Suppressor macrophage (primary cell): Measurements from ENCODE around the gene ANKRD17.

Experiments
- DNase-seq, 4 experiments: peaks; one replicate each; pipeline ENCODE4 v3.0.0-alpha.2; 2020 to 2022

Gene ANKRD17

GRCh38 chr4:73051625-73052024, 207.0 kb downstream of the ANKRD17 start:
- no peak for DNase-seq

GRCh38 chr4:73045879-73046278, 212.7 kb downstream of the ANKRD17 start:
- DNase-seq, result no peak

- peak in 3 of 4 experiments; percentile 3 to 22 (median 14) for DNase-seq
These were observed 221.5 kb downstream of the ANKRD17 start for GRCh38 chr4:73037057-73037456.

GRCh38 chr4:73036123-73036522, 222.5 kb downstream of the ANKRD17 start:
- DNase-seq, result no peak

- DNase-seq, result no peak
These were observed 223.7 kb downstream of the ANKRD17 start for GRCh38 chr4:73034896-73035295.

GRCh38 chr4:73028621-73029020, 230.0 kb downstream of the ANKRD17 start:
- DNase-seq, result peak; percentile 5 to 38 (median 26)
